Measurements from ENCODE around the gene NUDT1. TPM values are rescaled to one million over a fixed set of nuclear protein-coding genes. Genes with fewer than 3 reads are reported as not detected.

Gene NUDT1
- total RNA-seq, 2 experiments from 2014 or later, result 12.8 to 13.0 TPM

DNA sequence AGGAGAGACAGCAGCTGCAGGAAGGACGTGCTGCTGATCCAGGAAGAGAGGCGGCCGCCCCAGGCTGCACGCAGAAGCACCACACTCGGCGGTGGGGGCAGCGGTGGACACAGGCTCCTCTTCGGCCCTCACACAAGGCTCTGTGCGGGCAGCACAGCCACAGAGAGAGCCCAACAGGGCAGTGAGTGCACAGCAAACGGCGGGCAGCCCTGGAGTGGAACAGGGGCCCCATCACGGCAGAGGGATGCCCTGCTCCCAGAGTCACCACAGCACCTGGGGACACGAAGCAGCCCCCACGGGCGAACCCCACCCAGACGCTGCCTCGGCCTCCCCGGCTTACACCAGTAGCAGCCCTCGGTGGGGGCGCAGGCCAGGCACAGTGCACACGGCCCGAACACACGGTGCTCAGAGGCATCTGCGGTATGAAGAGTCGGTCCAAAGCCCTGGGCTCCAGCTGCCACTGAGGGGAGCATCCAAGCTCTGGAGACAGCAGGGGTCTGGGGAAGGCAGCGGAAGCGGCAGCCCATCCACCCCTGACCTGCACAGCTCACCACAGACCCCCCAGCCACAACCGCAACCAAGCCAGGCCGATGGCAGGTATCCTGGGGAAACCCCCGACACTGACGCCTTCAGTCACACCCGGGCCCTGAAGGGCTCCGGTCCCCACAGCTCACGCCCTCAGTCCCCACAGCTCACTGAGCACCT, 16.8 kb downstream of the NUDT1 start:
- Mint-ChIP-seq H3K27me3 (no peaks in the 10 kb centered on the region), H3K36me3 (ENCODE audit: low read depth) (peaks cover 4% of the 10 kb centered on the region), H3K27ac (no peak overlapping the region), H3K9me3 (no peaks in the 10 kb centered on the region), H3K4me1 (ENCODE audit: low read depth) (peaks cover 8% of the 10 kb centered on the region), H3K4me3 (no peak overlapping the region)
- no peaks in the 10 kb centered on the region for H3K9me3 ChIP-seq (ENCODE audit: control insufficient read depth in 1 of 2, insufficient read depth in 1 of 2, low read length in 2 of 2)
- no peak for DNase-seq
- ATAC-seq (ENCODE audit: poor library complexity), result no peak
- peaks cover 12% of the 10 kb centered on the region for H3K4me1 ChIP-seq (ENCODE audit: insufficient read depth, low read length)
- TF ChIP-seq, protein P1, sequence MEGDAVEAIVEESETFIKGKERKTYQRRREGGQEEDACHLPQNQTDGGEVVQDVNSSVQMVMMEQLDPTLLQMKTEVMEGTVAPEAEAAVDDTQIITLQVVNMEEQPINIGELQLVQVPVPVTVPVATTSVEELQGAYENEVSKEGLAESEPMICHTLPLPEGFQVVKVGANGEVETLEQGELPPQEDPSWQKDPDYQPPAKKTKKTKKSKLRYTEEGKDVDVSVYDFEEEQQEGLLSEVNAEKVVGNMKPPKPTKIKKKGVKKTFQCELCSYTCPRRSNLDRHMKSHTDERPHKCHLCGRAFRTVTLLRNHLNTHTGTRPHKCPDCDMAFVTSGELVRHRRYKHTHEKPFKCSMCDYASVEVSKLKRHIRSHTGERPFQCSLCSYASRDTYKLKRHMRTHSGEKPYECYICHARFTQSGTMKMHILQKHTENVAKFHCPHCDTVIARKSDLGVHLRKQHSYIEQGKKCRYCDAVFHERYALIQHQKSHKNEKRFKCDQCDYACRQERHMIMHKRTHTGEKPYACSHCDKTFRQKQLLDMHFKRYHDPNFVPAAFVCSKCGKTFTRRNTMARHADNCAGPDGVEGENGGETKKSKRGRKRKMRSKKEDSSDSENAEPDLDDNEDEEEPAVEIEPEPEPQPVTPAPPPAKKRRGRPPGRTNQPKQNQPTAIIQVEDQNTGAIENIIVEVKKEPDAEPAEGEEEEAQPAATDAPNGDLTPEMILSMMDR (IDR thresholded peaks at IDR 0.05), result no peak
- H3K27me3 ChIP-seq (ENCODE audit: control insufficient read depth in 1 of 2, insufficient read depth in 2 of 2, low read length in 2 of 2), result no peaks in the 10 kb centered on the region
- ChIA-PET POLR2A (no interaction called here), CTCF (no interaction called here)
- no peaks in the 10 kb centered on the region for H3K36me3 ChIP-seq (ENCODE audit: insufficient read depth, low read length)
- H3K27ac ChIP-seq (ENCODE audit: low read depth in 1 of 2, low read length in 2 of 2), result no peak overlapping the region
- H3K4me3 ChIP-seq (ENCODE audit: low read length), result no peak overlapping the region
- intact Hi-C loops (cut with DNase I, micrococcal nuclease), result no loop called here

DNA sequence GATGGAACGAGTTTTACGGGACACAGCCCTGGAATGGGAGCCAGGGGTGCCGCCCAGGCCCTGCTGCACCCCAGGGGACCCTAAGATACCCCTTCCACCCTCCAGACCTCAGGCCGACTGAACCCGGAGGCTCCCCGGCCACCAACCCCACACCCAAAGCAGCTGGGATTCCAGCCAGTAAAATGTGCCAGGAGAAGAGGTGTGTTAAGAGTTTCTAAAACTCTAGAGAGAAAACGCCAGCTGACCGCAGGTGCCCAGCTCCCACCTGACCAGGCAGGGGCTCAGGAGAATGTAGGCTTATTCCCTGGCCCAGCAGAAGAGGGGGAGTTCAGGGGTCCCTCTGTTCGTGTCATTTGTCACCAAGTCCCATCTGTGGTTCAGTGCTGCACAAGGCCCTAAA, 17.5 kb downstream of the NUDT1 start:
- no peaks in the 10 kb centered on the region for H3K9me3 ChIP-seq (ENCODE audit: control insufficient read depth in 1 of 2, insufficient read depth in 1 of 2, low read length in 2 of 2)
- H3K4me1 ChIP-seq (ENCODE audit: insufficient read depth, low read length), result peaks cover 12% of the 10 kb centered on the region
- intact Hi-C loops (cut with DNase I, micrococcal nuclease), result no loop called here
- Mint-ChIP-seq H3K4me1 (ENCODE audit: low read depth) (peaks cover 8% of the 10 kb centered on the region), H3K27ac (no peak overlapping the region), H3K36me3 (ENCODE audit: low read depth) (peaks cover 4% of the 10 kb centered on the region), H3K4me3 (no peak overlapping the region), H3K27me3 (no peaks in the 10 kb centered on the region), H3K9me3 (no peaks in the 10 kb centered on the region)
- POLR2A ChIA-PET, result no interaction called here
- no peaks in the 10 kb centered on the region for H3K27me3 ChIP-seq (ENCODE audit: control insufficient read depth in 1 of 2, insufficient read depth in 2 of 2, low read length in 2 of 2)
- DNase-seq (no peak), ATAC-seq (ENCODE audit: poor library complexity) (no peak)
- no peak overlapping the region for H3K27ac ChIP-seq (ENCODE audit: low read depth in 1 of 2, low read length in 2 of 2)
- no peaks in the 10 kb centered on the region for H3K36me3 ChIP-seq (ENCODE audit: insufficient read depth, low read length)
- CTCF ChIA-PET, result no interaction called here
- no peak overlapping the region for H3K4me3 ChIP-seq (ENCODE audit: low read length)
- TF ChIP-seq, protein P1 (IDR thresholded peaks at IDR 0.05), result no peak

DNA sequence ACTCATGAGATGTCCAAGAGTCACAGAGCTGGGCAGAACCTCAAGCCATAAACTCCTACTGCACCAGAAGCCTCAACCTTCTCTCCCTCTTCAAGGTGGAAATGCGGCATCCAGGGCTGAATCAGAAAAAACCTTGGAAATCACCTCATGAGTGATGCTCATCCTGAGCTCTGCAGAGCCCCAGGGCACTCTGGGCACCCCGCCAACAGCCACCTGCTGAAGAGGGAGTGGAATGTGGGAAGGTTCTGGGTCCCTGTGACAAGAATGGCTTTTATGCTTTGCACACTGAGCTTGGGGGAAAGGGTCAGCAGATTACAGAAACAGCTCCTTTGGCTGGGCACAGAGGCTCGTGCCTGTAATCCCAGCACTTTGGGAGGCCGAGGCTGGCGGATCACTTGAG, 18.8 kb downstream of the NUDT1 start:
- Mint-ChIP-seq H3K27ac (no peak overlapping the region), H3K4me1 (ENCODE audit: low read depth) (peaks cover 8% of the 10 kb centered on the region), H3K27me3 (no peaks in the 10 kb centered on the region), H3K9me3 (no peaks in the 10 kb centered on the region), H3K4me3 (no peak overlapping the region), H3K36me3 (ENCODE audit: low read depth) (peaks cover 4% of the 10 kb centered on the region)
- POLR2A ChIA-PET, result interaction anchor here (1.4 kb wide), 1 partner anchor 19 kb away, joined by 7 read pairs; the partner anchor contains the start of genes MRM2 and NUDT1
- CTCF ChIA-PET, result no interaction called here
- no peak for ATAC-seq (ENCODE audit: poor library complexity)
- no peak for DNase-seq
- intact Hi-C loops (cut with DNase I, micrococcal nuclease), result no loop called here
- no peak overlapping the region for H3K27ac ChIP-seq (ENCODE audit: low read depth in 1 of 2, low read length in 2 of 2)
- no peaks in the 10 kb centered on the region for H3K9me3 ChIP-seq (ENCODE audit: control insufficient read depth in 1 of 2, insufficient read depth in 1 of 2, low read length in 2 of 2)
- no peak overlapping the region for H3K4me3 ChIP-seq (ENCODE audit: low read length)
- H3K27me3 ChIP-seq (ENCODE audit: control insufficient read depth in 1 of 2, insufficient read depth in 2 of 2, low read length in 2 of 2), result no peaks in the 10 kb centered on the region
- TF ChIP-seq, protein P1 (IDR thresholded peaks at IDR 0.05), result no peak
- peaks cover 12% of the 10 kb centered on the region for H3K4me1 ChIP-seq (ENCODE audit: insufficient read depth, low read length)
- H3K36me3 ChIP-seq (ENCODE audit: insufficient read depth, low read length), result no peaks in the 10 kb centered on the region
